Esophagus (tissue), 2 donors: ENCODE measurements around the gene TMEM86B. TPM values are rescaled to one million over a fixed set of nuclear protein-coding genes. Genes with fewer than 3 reads are reported as not detected.

Source experiments
- H3K27ac ChIP-seq, 2 donors: one replicate each; pipeline ENCODE4 v1.5.1; 2013; ENCODE audit warnings: low read depth in 2 of 2, mild to moderate bottlenecking in 2 of 2, inconsistent platforms in 1 of 2, low read length in 1 of 2, moderate library complexity in 1 of 2
- H3K27me3 ChIP-seq, 2 donors: one replicate each; pipeline ENCODE4 v1.6.1; 2013; ENCODE audit warnings: low read length in 2 of 2, control low read depth in 1 of 2, mild to moderate bottlenecking in 1 of 2; ENCODE audit not compliant: insufficient read depth in 2 of 2, control insufficient read depth in 1 of 2
- H3K36me3 ChIP-seq, 2 donors: one replicate each; pipeline ENCODE4 v1.6.1; 2013; ENCODE audit warnings: low read length in 1 of 2; ENCODE audit not compliant: control insufficient read depth in 2 of 2, insufficient read depth in 2 of 2
- H3K4me1 ChIP-seq, 2 donors: one replicate each; pipeline ENCODE4 v1.6.1; 2013; ENCODE audit warnings: low read length in 1 of 2; ENCODE audit not compliant: control insufficient read depth in 2 of 2, insufficient read depth in 2 of 2
- H3K4me3 ChIP-seq, 2 donors: one replicate each; pipeline ENCODE4 v1.5.1; 2013; ENCODE audit warnings: low read length in 2 of 2, mild to moderate bottlenecking in 2 of 2, low read depth in 1 of 2, moderate library complexity in 1 of 2
- H3K9me3 ChIP-seq, 2 donors: one replicate each; pipeline ENCODE4 v1.6.1; 2013; ENCODE audit warnings: mild to moderate bottlenecking in 2 of 2, low read depth in 1 of 2, low read length in 1 of 2, moderate library complexity in 1 of 2; ENCODE audit not compliant: control insufficient read depth in 2 of 2, insufficient read depth in 1 of 2
- WGBS, 2 donors: extraction: QIAGEN DNeasy Blood & Tissue Kit; methylation state at CpG; one replicate each; pipeline ENCODE4 v1.1.7; 2013; 5-methylcytosine and 5-hydroxymethylcytosine counted together
- polyA plus RNA-seq, 2 donors: library from polyadenylated mRNA; stranded (reverse); fragments of 200-250 nt; gene quantifications; one replicate each; pipeline ENCODE4 v1.2.3, GENCODE V29; 2013
- donor health status: healthy with polysubstance abuse.
- donor health status: Bipolar disorder and iron deficiency.

TMEM86B gene
- polyA plus RNA-seq = 1 to 10 TPM; 2.3 to 6.0 TPM

- Histone ChIP-seq H3K27me3 (no peaks in the 10 kb centered on the region), H3K4me1 (peaks cover 0 to 3% of the 10 kb centered on the region in 2 donors), H3K27ac (no peak within 1 kb of the TSS), H3K4me3 (no peak within 1 kb of the TSS), H3K9me3 (no peaks in the 10 kb centered on the region), H3K36me3 (peaks cover 26 to 57% of the 10 kb centered on the region in 2 donors)
- 80 to 91% methylated on average over 12 of the region's 12 CpGs for WGBS, 2 donors
Measured at GRCh38 chr19:55228403-55229031, at the start of gene TMEM86B. TMEM86B (minus strand) TSS chr19:55228763; CDS start chr19:55228741, 22 bp downstream.

- H3K27me3 ChIP-seq = no peaks in the 10 kb centered on the region
- WGBS, 2 donors = 90% methylated on average over 16 to 17 of the region's 17 CpGs
- H3K36me3 ChIP-seq = peaks cover 0 to 20% of the 10 kb centered on the region in 2 donors
- H3K4me1 ChIP-seq = peaks cover 0 to 8% of the 10 kb centered on the region in 2 donors
- no peak overlapping the region for H3K4me3 ChIP-seq
- H3K9me3 ChIP-seq = no peaks in the 10 kb centered on the region
- H3K27ac ChIP-seq = no peak overlapping the region
Measured at GRCh38 chr19:55277494-55277893, 48.9 kb upstream of the TMEM86B start.

- WGBS, 2 donors = 85% methylated on average over 15 of the region's 15 CpGs
- H3K36me3 ChIP-seq = peaks cover 0 to 24% of the 10 kb centered on the region in 2 donors
- H3K27ac ChIP-seq = peak overlapping the region in 1 of 2 donors; percentile 45
- H3K27me3 ChIP-seq = no peaks in the 10 kb centered on the region
- H3K4me1 ChIP-seq = peaks cover 0 to 8% of the 10 kb centered on the region in 2 donors
- H3K9me3 ChIP-seq = no peaks in the 10 kb centered on the region
- no peak overlapping the region for H3K4me3 ChIP-seq
Measured at GRCh38 chr19:55276720-55277430, 48.3 kb upstream of the TMEM86B start.

GRCh38 chr19:55275851-55276719, 47.5 kb upstream of the TMEM86B start:
- Histone ChIP-seq H3K4me1 (peaks cover 0 to 8% of the 10 kb centered on the region in 2 donors), H3K9me3 (no peaks in the 10 kb centered on the region), H3K27ac (peak overlapping the region in 1 of 2 donors; percentile 45), H3K27me3 (no peaks in the 10 kb centered on the region), H3K36me3 (peaks cover 0 to 24% of the 10 kb centered on the region in 2 donors), H3K4me3 (no peak overlapping the region)
- 73 to 78% methylated on average over 17 of the region's 17 CpGs for WGBS, 2 donors

- H3K36me3 ChIP-seq = peaks cover 0 to 35% of the 10 kb centered on the region in 2 donors
- H3K27me3 ChIP-seq = no peaks in the 10 kb centered on the region
- no peak overlapping the region for H3K4me3 ChIP-seq
- WGBS, 2 donors = 94 to 95% methylated on average over 35 to 36 of the region's 36 CpGs
- H3K4me1 ChIP-seq = peaks cover 0 to 1% of the 10 kb centered on the region in 2 donors
- H3K9me3 ChIP-seq = no peaks in the 10 kb centered on the region
- H3K27ac ChIP-seq = no peak overlapping the region
Measured at GRCh38 chr19:55273978-55274707, 45.6 kb upstream of the TMEM86B start.

GRCh38 chr19:55272142-55272541, 43.6 kb upstream of the TMEM86B start:
- no peak overlapping the region for H3K27ac ChIP-seq
- WGBS, 2 donors = 94 to 96% methylated on average over 18 of the region's 18 CpGs
- peaks cover 0 to 32% of the 10 kb centered on the region in 2 donors for H3K36me3 ChIP-seq
- H3K9me3 ChIP-seq = no peaks in the 10 kb centered on the region
- no peaks in the 10 kb centered on the region for H3K27me3 ChIP-seq
- no peak overlapping the region for H3K4me3 ChIP-seq
- H3K4me1 ChIP-seq = no peaks in the 10 kb centered on the region

GRCh38 chr19:55270172-55270942, 41.8 kb upstream of the TMEM86B start:
- 89 to 92% methylated on average over 25 of the region's 25 CpGs for WGBS, 2 donors
- no peaks in the 10 kb centered on the region for H3K27me3 ChIP-seq
- no peaks in the 10 kb centered on the region for H3K4me1 ChIP-seq
- H3K27ac ChIP-seq = no peak overlapping the region
- H3K4me3 ChIP-seq = no peak overlapping the region
- H3K9me3 ChIP-seq = no peaks in the 10 kb centered on the region
- H3K36me3 ChIP-seq = peaks cover 0 to 27% of the 10 kb centered on the region in 2 donors

- WGBS, 2 donors = 89 to 92% methylated on average over 8 of the region's 8 CpGs
- Histone ChIP-seq H3K4me1 (no peaks in the 10 kb centered on the region), H3K27me3 (no peaks in the 10 kb centered on the region), H3K27ac (no peak overlapping the region), H3K4me3 (no peak overlapping the region), H3K36me3 (peaks cover 0 to 28% of the 10 kb centered on the region in 2 donors), H3K9me3 (no peaks in the 10 kb centered on the region)
Measured at GRCh38 chr19:55269299-55269698, 40.7 kb upstream of the TMEM86B start.
